ENCODE measurements around the gene KCTD16.

The KCTD16 gene

DNA sequence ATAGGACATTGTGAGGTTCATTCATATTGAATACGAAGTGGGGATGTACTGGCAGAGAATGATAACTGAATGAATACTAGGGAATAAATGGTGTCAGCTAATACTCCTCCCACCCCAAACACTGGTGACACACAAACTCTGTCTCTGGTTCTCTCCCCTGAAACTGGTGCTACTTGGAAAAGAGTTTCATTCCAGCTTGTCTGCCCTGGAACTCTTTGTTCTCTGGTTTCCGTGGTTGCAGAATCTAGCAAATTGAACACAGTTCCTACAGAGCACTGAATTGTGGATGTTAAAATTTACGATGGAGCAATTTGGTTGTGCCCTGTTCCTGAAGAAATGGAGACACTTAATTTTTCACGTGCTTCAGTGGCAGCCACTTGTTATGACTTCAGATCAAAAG lies 181.7 kb downstream of the KCTD16 start:
- no peak for DNase-seq

- DNase-seq = no peak
Measured at GRCh38 chr5:144352732-144353317, 182.2 kb downstream of the KCTD16 start.

- DNase-seq = no peak
Measured at GRCh38 chr5:144356489-144356888, 185.8 kb downstream of the KCTD16 start.

DNA sequence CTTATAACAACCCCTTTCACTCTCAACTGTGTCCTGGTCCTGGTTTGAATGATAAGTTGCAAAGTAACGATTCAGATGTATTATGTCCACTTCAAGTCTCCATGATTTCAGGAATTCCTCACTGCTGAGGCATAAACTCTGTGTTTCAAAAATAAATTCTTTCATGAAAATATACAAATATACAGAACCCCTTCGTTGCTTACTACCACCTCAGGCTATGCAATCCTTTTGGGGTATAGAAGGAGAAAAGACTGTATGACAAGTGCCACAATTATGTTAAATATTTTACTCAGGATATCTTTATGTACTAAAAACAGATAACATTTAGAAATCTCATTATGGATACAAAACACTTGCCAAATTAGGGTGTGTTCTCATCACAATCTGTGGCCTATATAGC lies 190.7 kb downstream of the KCTD16 start:
- DNase-seq = no peak

DNA sequence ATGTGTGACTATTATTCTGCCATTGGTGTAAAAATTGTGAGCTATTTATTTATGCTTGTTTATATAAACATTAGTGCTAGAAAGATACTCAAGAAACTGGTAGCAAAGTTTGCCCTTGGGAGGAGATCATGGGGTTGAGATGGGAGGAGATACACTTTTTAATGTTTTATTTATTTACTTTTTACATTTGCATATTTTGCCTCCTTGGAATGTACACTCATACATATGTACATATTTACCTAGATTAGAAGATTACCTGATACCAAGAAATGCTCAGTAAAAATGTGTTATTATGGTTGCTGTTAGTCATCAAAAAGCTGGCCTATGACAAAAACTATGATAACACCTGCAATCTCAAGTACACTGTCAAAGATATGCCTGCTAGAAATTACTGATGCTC lies 195.2 kb downstream of the KCTD16 start:
- DNase-seq = no peak

- no peak for DNase-seq
Measured at GRCh38 chr5:144367991-144368390, 197.3 kb downstream of the KCTD16 start.

DNA sequence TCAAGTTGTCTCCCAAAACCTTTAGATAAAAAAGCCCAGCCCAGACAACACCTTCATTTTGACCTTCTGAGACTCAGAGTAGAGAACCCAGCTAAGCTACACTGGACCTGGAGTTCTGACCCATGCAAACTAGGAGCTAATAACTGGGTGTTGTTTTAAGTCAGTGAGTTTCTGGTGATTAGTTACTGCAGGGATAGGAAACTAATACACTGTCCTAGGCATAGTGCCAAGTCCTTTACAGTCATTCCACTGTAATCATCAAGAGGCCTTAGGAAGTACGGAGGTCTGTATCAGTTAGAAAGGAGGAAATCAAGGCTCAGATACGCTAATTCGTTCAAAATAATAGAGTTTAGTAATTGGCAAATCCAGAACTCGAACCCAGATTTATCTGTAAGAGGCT lies 197.9 kb downstream of the KCTD16 start:
- no peak for DNase-seq

DNA sequence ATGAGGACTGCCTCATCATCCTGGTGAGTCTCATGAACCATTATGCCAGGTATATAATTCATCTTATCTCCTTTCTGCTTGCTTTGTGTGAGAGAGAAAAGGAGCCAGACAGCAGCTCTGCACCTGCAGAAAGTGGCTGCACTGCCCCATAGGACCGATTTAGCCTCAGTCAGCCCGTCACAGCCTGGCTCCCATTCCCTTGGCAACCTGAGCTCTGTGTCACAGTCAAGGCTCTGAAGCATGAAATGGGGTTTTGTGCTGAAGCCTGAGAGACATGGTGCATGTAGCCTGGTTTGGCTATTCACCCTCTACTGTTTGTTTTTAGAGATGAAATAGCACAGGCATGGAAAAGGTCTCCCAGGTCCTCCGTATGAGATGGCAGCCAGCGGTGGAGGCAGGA lies 198.3 kb downstream of the KCTD16 start:
- DNase-seq = no peak

DNA sequence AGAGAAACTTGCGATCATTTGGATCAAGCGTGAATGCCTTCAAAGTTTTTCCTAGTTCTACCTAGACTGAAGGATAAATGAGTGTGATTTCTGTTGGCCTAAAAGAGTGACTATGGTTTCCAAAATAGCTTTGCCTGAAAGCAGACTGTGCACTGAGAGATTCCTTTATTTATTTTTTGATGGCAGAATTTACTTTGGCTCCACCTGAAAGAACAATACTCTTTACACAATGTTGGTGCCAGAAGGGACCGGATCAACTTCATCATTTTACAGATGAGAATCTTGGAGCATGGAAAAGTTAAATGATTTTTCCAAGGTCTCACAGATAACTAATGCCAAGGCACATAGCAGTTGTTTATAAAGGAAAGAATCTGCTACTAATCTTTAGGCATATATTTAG lies 199.6 kb downstream of the KCTD16 start:
- DNase-seq = no peak

DNA sequence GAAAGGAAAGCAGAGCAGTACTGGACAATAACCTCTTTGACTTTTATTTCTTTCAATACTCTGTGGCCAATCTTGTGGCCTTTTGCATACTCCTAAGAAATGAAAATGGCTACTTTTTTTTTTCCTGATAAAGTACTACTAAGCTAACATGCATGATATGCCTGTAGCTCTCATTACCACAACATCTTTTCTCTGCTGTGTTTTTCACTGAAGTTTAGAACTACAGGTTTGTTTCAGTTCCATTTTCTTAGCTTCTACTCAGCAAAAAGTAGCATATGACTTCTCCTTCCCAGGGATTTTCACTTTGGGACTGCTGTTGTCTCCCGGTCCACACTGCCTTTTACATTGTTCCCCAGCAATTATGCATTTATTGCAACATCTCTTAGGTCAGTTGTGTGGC lies 204.0 kb downstream of the KCTD16 start:
- DNase-seq = no peak

GRCh38 chr5:144377207-144377606 lies 206.5 kb downstream of the KCTD16 start:
- DNase-seq = no peak

DNA sequence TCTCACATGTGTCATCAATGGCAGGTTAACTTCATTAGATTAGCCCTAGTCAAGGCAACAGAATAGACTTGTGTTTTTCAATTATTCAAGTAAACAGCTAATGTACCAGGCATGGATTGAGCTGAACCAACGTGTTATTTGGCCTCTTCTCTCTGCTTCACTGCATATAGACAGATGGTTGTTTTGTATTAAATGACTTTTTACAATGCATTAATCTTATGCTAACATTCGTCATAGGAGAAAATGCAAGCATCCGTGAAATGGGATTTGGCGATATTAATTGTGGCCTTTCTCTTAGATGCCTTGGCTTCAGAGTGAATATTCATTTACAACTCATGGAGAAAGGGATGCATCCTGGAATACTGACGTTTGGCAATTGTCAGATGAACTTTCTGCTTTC lies 208.0 kb downstream of the KCTD16 start:
- no peak for DNase-seq

- no peak for DNase-seq
Measured at GRCh38 chr5:144385597-144385996, 214.9 kb downstream of the KCTD16 start.

GRCh38 chr5:144386315-144386714 lies 215.6 kb downstream of the KCTD16 start:
- no peak for DNase-seq

- no peak for DNase-seq
Measured at GRCh38 chr5:144390133-144390532, 219.5 kb downstream of the KCTD16 start.

DNA sequence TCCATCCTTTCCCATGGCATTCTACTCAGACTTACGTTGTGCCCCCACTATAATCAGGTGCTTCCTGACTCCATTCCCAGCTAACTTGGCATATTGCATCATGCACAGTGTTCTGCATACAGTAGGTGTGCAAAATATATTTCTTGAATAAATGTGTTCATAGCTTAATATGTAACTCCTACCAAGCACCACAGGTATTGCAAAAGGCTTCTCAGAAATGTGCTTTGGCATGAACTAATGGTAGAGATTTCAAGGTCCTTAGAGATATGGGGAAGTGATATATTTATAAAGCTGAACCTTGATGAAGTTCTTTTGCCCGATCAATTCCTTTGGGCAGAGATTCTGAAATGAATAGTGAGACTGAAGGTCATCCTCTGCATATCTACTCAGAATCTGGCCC lies 220.4 kb downstream of the KCTD16 start:
- no peak for DNase-seq

- no peak for DNase-seq
Measured at GRCh38 chr5:144393641-144394435, 223.2 kb downstream of the KCTD16 start.

DNA sequence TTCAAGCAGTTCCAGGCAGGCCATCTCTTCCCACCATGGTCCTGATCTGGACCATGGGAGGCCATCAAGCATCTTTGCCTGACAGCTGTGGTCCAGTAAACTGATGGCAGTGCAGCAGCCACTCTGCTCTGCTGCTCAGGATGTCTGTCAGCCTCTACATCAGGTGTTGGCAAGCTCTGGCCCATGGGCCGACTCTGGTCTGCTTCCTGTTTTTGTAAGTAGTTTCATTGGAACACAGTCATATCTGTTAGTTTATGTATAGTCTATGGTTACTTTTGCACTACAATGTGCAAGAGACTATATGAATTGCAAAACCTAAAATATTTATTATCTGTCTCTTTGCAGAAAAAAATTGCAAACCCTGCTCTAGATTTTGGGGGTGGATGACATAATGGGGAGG lies 225.0 kb downstream of the KCTD16 start:
- no peak for DNase-seq

DNA sequence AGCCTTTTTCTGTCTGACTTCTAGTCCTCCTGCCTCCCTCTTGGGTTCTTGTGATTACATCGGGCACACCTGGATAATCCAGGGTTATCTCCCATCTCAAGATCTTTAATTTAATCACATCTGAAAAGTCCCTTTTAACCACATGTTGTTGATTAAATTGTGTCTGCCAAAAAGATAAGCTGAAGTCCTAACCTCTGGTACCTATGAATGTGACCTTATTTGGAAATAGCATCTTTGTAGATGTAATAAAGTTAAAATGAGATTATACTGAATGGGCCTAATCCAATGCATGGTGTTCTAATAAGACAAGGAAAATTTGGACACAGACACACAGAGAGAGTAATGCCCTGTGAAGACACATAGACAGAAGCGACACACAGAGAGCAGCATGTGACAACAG lies 232.4 kb downstream of the KCTD16 start:
- DNase-seq = no peak

GRCh38 chr5:144403817-144404420 lies 233.2 kb downstream of the KCTD16 start:
- no peak for DNase-seq

GRCh38 chr5:144404672-144405071 lies 234.0 kb downstream of the KCTD16 start:
- no peak for DNase-seq

GRCh38 chr5:144405991-144406390 lies 235.3 kb downstream of the KCTD16 start:
- DNase-seq = no peak

DNA sequence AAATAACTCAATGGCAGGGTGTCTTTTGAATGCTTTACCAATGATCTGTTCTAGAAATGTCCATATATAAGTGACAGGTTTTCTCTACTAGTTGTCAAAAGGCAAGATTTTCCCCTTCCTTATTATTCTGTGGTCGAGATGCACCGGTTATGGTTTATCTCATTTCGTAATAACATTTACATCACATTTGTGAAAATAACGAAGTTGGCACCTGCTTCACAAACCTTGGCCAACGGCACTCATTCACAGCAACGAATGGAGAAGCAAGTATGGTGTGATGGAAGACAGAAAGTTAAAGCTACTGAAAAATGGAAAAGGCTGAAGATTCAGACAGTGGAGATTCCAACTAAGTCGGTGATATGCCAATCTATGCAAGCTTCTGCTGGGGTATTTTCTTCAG lies 235.8 kb downstream of the KCTD16 start:
- no peak for DNase-seq

Measured in T1000 (cell line).